Testis (tissue), 3 donors: ENCODE measurements around the gene STAT3. TPM values are rescaled to one million over a fixed set of nuclear protein-coding genes. Genes with fewer than 3 reads are reported as not detected.
"Not testable (repeated sequence)": the region's sequence is repeated elsewhere in the genome, so short reads cannot be mapped to it uniquely, and the experiment has no call there.

ENCODE experiments used
- DNase-seq: peaks from one replicate; pipeline ENCODE4 v3.0.0-alpha.2; 2019
- H3K27ac ChIP-seq, 2 donors: fragments of 200-600 bp; sonication (generic); one replicate each; pipeline ENCODE4 v1.5.1; 2019
- H3K27me3 ChIP-seq: fragments of 200-600 bp; sonication (generic); one replicate; pipeline ENCODE4 v1.5.1; 2019
- H3K36me3 ChIP-seq: fragments of 200-600 bp; sonication (generic); one replicate; pipeline ENCODE4 v1.5.1; 2017; ENCODE audit warnings: low read depth; ENCODE audit errors: missing control alignments
- H3K4me1 ChIP-seq: fragments of 200-600 bp; sonication (generic); one replicate; pipeline ENCODE4 v1.5.1; 2019
- H3K4me3 ChIP-seq, 2 donors: fragments of 200-600 bp; sonication (generic); one replicate each; pipeline ENCODE4 v1.5.1; 2017 to 2019
- H3K9me3 ChIP-seq: fragments of 200-600 bp; sonication (generic); one replicate; pipeline ENCODE4 v1.5.1; 2017
- CTCF ChIP-seq, 3 experiments: fragments of 450-650 bp in 2 of 3; fragments of 200-600 bp in 1 of 3; sonication (generic) in 1 of 3; IDR thresholded peaks; one replicate each; pipeline ENCODE4 v1.5.1; 2016 to 2019; ENCODE audit warnings: antibody characterized with exemption in 3 of 3, mild to moderate bottlenecking in 2 of 3, moderate library complexity in 1 of 3
- POLR2A ChIP-seq: fragments of 450-650 bp; IDR thresholded peaks from one replicate; pipeline ENCODE4 v1.6.1; 2017; ENCODE audit warnings: antibody characterized with exemption, mild to moderate bottlenecking, moderate library complexity
- WGBS, 2 donors: methylation state at CpG; one replicate each; pipeline ENCODE4 v1.1.5; 2018; 5-methylcytosine and 5-hydroxymethylcytosine counted together
- intact Hi-C: fragments of 100-400 bp; cut with DNase I; formaldehyde crosslinking; loops from one replicate; pipeline ENCODE4 v1.15.1; 2023; ENCODE audit warnings: low total_unique reads
- polyA plus RNA-seq: library from polyadenylated mRNA; stranded (reverse); fragments of 350-450 nt; fragmentation: Illumina TruSeq; extraction: RNeasy Lipid Tissue Mini Kit (QIAGEN cat#74804); gene quantifications from one replicate; pipeline ENCODE4 v1.2.3, GENCODE V29; 2014; ENCODE audit warnings: low read depth, low replicate concordance; ENCODE audit not compliant: insufficient read depth
- total RNA-seq, 2 donors: library from RNA; depleted of rRNA; stranded (reverse); fragments of >200 nt; gene quantifications; one replicate each; pipeline ENCODE4 v1.2.3, GENCODE V29; 2016

Gene STAT3
- total and polyA plus RNA-seq, 3 donors from 2014 or later: 69.5 to 117 (median 107) TPM

DNA sequence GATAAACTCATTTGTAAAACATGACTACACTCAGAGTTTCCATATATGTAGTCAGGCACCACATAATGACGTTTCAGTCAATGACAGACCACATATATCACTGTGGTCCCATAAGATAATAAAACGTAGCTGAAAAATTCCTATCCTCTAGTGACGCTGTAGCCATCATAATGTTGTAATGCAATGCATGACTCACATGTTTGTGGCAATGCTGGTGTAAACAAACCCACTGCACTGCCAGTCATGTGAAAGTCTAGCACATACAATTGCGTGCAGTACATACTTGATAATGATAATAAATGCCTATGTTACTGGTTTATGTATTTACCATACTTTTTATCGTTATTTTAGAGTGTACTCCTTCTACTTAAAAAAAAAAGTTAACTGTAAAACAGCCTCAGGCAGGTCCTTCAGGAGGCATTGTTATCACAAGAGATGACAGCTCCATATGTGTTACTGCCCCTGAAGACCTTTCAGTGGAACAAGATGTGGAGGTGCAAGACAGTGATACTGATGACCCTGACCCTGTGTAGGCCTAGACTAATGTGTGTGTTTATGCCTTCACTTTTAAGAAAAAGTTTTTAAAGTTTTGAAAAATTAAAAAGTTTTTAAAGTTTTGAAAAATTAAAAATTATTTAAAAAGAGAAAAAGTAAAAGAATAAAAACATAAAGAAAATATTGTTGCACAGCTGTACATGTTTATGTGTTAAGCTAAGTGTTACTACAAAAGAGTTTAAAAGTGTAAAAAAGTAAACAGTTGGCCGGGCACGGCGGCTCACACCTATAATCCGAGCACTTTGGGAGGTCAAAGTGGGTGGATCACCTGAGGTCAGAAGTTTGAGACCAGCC, 121.1 kb downstream of the STAT3 start:
- no peak overlapping the region for H3K4me3 ChIP-seq
- DNase-seq: no peak
- no peaks in the 10 kb centered on the region for H3K9me3 ChIP-seq
- no peaks in the 10 kb centered on the region for H3K36me3 ChIP-seq
- no peak overlapping the region for H3K27ac ChIP-seq
- no peak for TF ChIP-seq POLR2A
- TF ChIP-seq CTCF (IDR thresholded peaks at IDR 0.05): no peak
- 74 to 82% methylated on average over 9 of the region's 9 CpGs for WGBS, 2 donors
- intact Hi-C loops: no loop called here
- H3K4me1 ChIP-seq: peaks cover 14% of the 10 kb centered on the region
- H3K27me3 ChIP-seq: no peaks in the 10 kb centered on the region

GRCh38 chr17:42266462-42266861, 121.8 kb downstream of the STAT3 start:
- WGBS, 2 donors: 84 to 89% methylated on average over 2 of the region's 2 CpGs
- TF ChIP-seq CTCF (IDR thresholded peaks at IDR 0.05): no peak
- TF ChIP-seq POLR2A: no peak
- Histone ChIP-seq H3K27me3 (no peaks in the 10 kb centered on the region), H3K4me3 (no peak overlapping the region), H3K27ac (no peak overlapping the region), H3K4me1 (peaks cover 14% of the 10 kb centered on the region), H3K36me3 (no peaks in the 10 kb centered on the region), H3K9me3 (no peaks in the 10 kb centered on the region)
- intact Hi-C loops: no loop called here
- DNase-seq: no peak

DNA sequence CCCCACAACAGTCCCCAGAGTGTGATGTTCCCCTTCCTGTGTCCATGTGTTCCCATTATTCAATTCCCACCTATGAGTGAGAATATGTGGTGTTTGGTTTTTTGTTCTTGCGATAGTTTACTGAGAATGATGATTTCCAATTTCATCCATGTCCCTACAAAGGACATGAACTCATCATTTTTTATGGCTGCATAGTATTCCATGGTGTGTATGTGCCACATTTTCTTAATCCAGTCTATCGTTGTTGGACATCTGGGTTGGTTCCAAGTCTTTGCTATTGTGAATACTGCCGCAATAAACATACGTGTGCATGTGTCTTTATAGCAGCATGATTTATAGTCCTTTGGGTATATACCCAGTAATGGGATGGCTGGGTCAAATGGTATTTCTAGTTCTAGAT, 123.9 kb downstream of the STAT3 start:
- H3K4me1 ChIP-seq, intact Hi-C loops, H3K27me3 ChIP-seq, H3K4me3 ChIP-seq, H3K36me3 ChIP-seq, DNase-seq, H3K27ac ChIP-seq, H3K9me3 ChIP-seq: not testable (repeated sequence)
- whole genome bisulfite sequencing, 2 donors: 90 to 100% methylated on average over 3 of the region's 4 CpGs

Other genes starting within 250 kb of the STAT3 start
- gene RAB5C, start 233.5 kb downstream of the STAT3 start, total RNA-seq: 100 to 1,000 TPM in 1 of 2 donors, 10 to 100 TPM in 1; 96.0 to 152 TPM
- 139 TPM for gene RAB5C, start 233.5 kb downstream of the STAT3 start, polyA plus RNA-seq
- gene KCNH4, start 207.3 kb downstream of the STAT3 start, total RNA-seq: under 1 TPM; 0.24 to 0.56 TPM
- gene KCNH4, start 207.3 kb downstream of the STAT3 start, polyA plus RNA-seq: 0.42 TPM
- not detected for gene HCRT, start 203.0 kb downstream of the STAT3 start, total RNA-seq
- gene HCRT, start 203.0 kb downstream of the STAT3 start, polyA plus RNA-seq: not detected
- gene GHDC, start 193.9 kb downstream of the STAT3 start, total RNA-seq: 10 to 100 TPM; 28.3 to 36.6 TPM
- gene GHDC, start 193.9 kb downstream of the STAT3 start, polyA plus RNA-seq: 16.9 TPM
- gene STAT5B, start 112.1 kb downstream of the STAT3 start, total RNA-seq: 10 to 100 TPM; 65.9 to 81.5 TPM
- gene STAT5B, start 112.1 kb downstream of the STAT3 start, polyA plus RNA-seq: 66.0 TPM
- gene STAT5A, start 99.9 kb downstream of the STAT3 start, total RNA-seq: 10 to 100 TPM; 27.8 to 37.0 TPM
- 13.7 TPM for gene STAT5A, start 99.9 kb downstream of the STAT3 start, polyA plus RNA-seq
- 10 to 100 TPM; 49.4 to 68.4 TPM for gene CAVIN1, start 34.8 kb upstream of the STAT3 start, total RNA-seq
- 106 TPM for gene CAVIN1, start 34.8 kb upstream of the STAT3 start, polyA plus RNA-seq
- 100 to 1,000 TPM; 131 to 143 TPM for gene ATP6V0A1, start 70.4 kb upstream of the STAT3 start, total RNA-seq
- gene ATP6V0A1, start 70.4 kb upstream of the STAT3 start, polyA plus RNA-seq: 89.9 TPM
- 10 to 100 TPM; 37.6 to 40.6 TPM for gene NAGLU, start 147.8 kb upstream of the STAT3 start, total RNA-seq
- gene NAGLU, start 147.8 kb upstream of the STAT3 start, polyA plus RNA-seq: 18.9 TPM
- 10 to 100 TPM; 13.8 to 14.4 TPM for gene HSD17B1, start 164.5 kb upstream of the STAT3 start, total RNA-seq
- 7.1 TPM for gene HSD17B1, start 164.5 kb upstream of the STAT3 start, polyA plus RNA-seq
- gene COASY, start 173.7 kb upstream of the STAT3 start, total RNA-seq: 10 to 100 TPM; 52.8 to 68.5 TPM
- gene COASY, start 173.7 kb upstream of the STAT3 start, polyA plus RNA-seq: 103 TPM
- gene MLX, start 178.7 kb upstream of the STAT3 start, total RNA-seq: 10 to 100 TPM; 27.6 to 38.6 TPM
- 26.7 TPM for gene MLX, start 178.7 kb upstream of the STAT3 start, polyA plus RNA-seq
- 10 to 100 TPM; 17.2 to 27.2 TPM for gene PSMC3IP, start 189.3 kb upstream of the STAT3 start, total RNA-seq
- 45.3 TPM for gene PSMC3IP, start 189.3 kb upstream of the STAT3 start, polyA plus RNA-seq
- 100 to 1,000 TPM; 140 to 154 TPM for gene RETREG3, start 220.9 kb upstream of the STAT3 start, total RNA-seq
- gene RETREG3, start 220.9 kb upstream of the STAT3 start, polyA plus RNA-seq: 62.3 TPM
- gene TUBG1, start 221.2 kb upstream of the STAT3 start, total RNA-seq: 100 to 1,000 TPM; 209 to 265 TPM
- 411 TPM for gene TUBG1, start 221.2 kb upstream of the STAT3 start, polyA plus RNA-seq